ENCODE measurements around the gene USH2A. TPM values are rescaled to one million over a fixed set of nuclear protein-coding genes. Genes with fewer than 3 reads are reported as not detected.

Gene USH2A
- total and polyA plus RNA-seq, 8 donors = 0.03 to 0.28 (median 0.06) TPM

DNA sequence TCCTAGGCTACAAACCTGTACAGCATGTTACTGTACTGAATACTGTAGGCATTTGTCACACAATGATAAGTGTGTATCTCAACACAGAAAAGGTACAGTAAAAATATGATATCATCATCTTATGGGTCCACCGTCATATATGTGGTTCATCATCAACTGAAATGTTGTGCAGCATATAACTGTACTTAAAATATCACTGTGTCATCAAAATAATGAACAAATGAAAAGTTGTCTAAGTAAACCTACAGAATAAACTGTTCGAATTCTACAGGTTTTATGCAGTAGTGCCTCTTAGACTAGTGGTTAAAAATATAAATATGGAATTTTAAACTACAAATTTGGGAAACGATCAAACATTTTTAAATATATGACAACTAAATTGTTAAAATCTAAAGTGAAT lies 527.4 kb downstream of the USH2A start:
- ATAC-seq (no peak), DNase-seq (no peak), FAIRE-seq (no peak)
- H3K27ac ChIP-seq = no peak overlapping the region
- H3K4me1 ChIP-seq = no peaks in the 10 kb centered on the region
- intact Hi-C loops (cut with DNase I) = no loop called here
- 52 to 69% methylated on average over 3 of the region's 3 CpGs for WGBS, 2 donors
- no peak overlapping the region for H3K4me3 ChIP-seq
- no peaks in the 10 kb centered on the region for H3K9me3 ChIP-seq
- no peaks in the 10 kb centered on the region for H3K36me3 ChIP-seq
- TF ChIP-seq, protein P1, sequence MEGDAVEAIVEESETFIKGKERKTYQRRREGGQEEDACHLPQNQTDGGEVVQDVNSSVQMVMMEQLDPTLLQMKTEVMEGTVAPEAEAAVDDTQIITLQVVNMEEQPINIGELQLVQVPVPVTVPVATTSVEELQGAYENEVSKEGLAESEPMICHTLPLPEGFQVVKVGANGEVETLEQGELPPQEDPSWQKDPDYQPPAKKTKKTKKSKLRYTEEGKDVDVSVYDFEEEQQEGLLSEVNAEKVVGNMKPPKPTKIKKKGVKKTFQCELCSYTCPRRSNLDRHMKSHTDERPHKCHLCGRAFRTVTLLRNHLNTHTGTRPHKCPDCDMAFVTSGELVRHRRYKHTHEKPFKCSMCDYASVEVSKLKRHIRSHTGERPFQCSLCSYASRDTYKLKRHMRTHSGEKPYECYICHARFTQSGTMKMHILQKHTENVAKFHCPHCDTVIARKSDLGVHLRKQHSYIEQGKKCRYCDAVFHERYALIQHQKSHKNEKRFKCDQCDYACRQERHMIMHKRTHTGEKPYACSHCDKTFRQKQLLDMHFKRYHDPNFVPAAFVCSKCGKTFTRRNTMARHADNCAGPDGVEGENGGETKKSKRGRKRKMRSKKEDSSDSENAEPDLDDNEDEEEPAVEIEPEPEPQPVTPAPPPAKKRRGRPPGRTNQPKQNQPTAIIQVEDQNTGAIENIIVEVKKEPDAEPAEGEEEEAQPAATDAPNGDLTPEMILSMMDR (IDR thresholded peaks at IDR 0.05) = no peak
- H3K27me3 ChIP-seq = no peaks in the 10 kb centered on the region

DNA sequence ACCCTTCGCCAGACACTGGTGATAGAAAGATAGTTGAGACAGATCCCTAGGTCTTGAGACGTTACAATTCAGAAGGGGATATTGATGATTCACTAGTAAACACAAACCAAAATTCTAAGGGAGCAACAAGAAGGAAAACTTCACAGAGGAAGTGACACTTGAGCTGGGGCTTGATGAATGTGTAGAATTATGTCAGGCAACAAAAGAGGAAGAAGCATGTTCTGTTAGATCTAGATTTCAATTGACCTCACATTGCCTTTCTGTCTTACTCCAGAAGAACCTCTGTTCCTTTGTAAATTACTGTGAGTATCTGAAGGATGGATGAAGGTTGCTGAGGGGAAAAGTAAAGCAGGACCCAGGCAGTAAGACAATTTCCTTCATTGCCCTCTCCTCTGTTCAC lies 528.0 kb downstream of the USH2A start:
- TF ChIP-seq, protein P1 (IDR thresholded peaks at IDR 0.05) = no peak
- intact Hi-C loops (cut with DNase I) = no loop called here
- no peak for ATAC-seq
- Histone ChIP-seq H3K36me3 (no peaks in the 10 kb centered on the region), H3K4me1 (no peaks in the 10 kb centered on the region), H3K9me3 (no peaks in the 10 kb centered on the region), H3K27me3 (no peaks in the 10 kb centered on the region), H3K27ac (no peak overlapping the region), H3K4me3 (no peak overlapping the region)
- DNase-seq = no peak
- no peak for FAIRE-seq
- 50 to 68% methylated on average over 2 of the region's 2 CpGs for WGBS, 2 donors

DNA sequence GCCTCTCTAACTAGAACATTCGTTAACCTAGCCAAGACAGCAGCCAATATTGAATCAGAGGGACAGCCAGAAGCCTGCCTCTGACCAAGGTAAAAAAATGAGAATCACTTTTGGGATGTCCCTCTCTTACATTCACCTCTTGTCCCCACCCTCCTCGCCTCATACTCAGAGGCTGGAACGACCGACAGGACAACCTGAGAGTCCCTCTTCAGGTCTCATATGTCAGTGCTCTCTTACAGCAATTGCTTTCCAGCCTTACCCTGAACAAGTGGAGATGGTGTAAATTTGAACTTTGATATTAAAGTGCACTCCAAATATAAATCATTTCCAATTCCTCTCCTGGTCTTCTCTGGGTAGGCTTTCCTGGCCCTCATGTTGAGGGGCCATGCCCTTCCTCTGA lies 528.6 kb downstream of the USH2A start:
- H3K27me3 ChIP-seq = no peaks in the 10 kb centered on the region
- no peak overlapping the region for H3K4me3 ChIP-seq
- 52 to 61% methylated on average over 4 of the region's 4 CpGs for WGBS, 2 donors
- ATAC-seq (no peak), DNase-seq (no peak), FAIRE-seq (no peak)
- H3K9me3 ChIP-seq = no peaks in the 10 kb centered on the region
- no peak overlapping the region for H3K27ac ChIP-seq
- intact Hi-C loops (cut with DNase I) = no loop called here
- TF ChIP-seq, protein P1 (IDR thresholded peaks at IDR 0.05) = no peak
- no peaks in the 10 kb centered on the region for H3K36me3 ChIP-seq
- H3K4me1 ChIP-seq = no peaks in the 10 kb centered on the region

DNA sequence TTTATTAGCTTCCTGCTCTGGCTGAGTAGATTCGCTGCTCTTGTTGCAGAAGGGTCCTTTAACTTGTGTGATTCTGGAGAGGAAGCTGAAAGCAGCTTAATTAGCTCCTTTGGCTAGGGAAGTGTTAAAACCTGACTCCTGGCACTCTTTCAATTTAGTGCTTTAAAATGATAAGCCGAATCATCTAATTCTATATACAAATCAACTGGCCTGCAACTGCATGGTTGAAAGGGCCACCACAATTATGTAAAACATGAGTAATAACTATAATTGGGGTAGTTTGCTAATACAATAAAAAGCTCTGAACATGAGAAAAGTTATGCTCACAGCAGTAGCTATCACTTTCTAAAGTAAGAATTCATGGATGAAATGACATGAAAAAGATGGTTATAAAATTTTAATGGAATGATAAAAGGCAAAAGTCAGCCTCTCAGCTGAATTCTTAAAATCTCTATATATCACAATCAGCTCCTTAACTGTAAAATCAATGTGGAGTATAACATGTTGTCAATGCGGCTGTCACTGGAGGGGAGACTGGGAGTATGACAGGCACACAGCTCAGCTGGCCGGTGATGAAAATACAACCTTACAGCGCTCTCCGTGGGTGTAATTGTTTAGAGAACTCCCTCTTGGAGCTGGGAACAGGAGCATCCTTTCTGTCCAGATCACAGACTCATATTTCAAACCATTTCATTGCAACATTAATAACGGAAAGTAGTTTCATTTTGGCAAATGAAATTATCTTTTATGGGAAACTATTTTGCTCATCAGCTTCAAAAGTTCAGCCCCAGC lies 531.8 kb downstream of the USH2A start:
- 47 to 59% methylated on average over 7 of the region's 7 CpGs for WGBS, 2 donors
- Histone ChIP-seq H3K9me3 (no peaks in the 10 kb centered on the region), H3K36me3 (no peaks in the 10 kb centered on the region), H3K27ac (no peak overlapping the region), H3K27me3 (no peaks in the 10 kb centered on the region), H3K4me3 (no peak overlapping the region), H3K4me1 (no peaks in the 10 kb centered on the region)
- DNase-seq = no peak
- ATAC-seq = peak in 1 of 4 donors; percentile 64
- TF ChIP-seq, protein P1 (IDR thresholded peaks at IDR 0.05) = no peak
- intact Hi-C loops (cut with DNase I) = no loop called here
- no peak for FAIRE-seq

DNA sequence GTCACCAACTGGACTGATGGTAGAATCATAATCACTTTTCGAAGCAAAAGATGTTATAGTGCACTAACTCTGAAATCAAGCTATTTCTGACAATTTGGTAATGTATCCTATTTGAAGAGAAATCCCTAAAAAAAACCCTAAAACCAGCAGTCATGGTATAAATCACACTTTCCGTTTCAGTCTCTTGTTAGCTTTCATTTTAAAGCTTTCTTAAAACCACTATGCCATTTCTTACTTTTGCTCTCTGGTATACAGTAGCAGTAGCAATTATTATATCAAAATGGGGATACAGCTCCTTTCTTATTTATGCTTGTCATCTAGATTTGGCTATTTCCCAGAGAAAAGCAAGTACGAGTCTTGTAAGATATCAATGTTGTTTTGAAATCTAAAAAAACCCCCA lies 532.8 kb downstream of the USH2A start:
- ATAC-seq (no peak), DNase-seq (no peak), FAIRE-seq (no peak)
- no peak overlapping the region for H3K4me3 ChIP-seq
- TF ChIP-seq, protein P1 (IDR thresholded peaks at IDR 0.05) = no peak
- intact Hi-C loops (cut with DNase I) = no loop called here
- H3K4me1 ChIP-seq = no peaks in the 10 kb centered on the region
- H3K27me3 ChIP-seq = no peaks in the 10 kb centered on the region
- no peaks in the 10 kb centered on the region for H3K9me3 ChIP-seq
- no peak overlapping the region for H3K27ac ChIP-seq
- H3K36me3 ChIP-seq = no peaks in the 10 kb centered on the region
- 46 to 62% methylated on average over 3 of the region's 3 CpGs for WGBS, 2 donors

All from pancreas (tissue), 10 donors.